ENCODE data around the gene AFAP1L1. TPM values are rescaled to one million over a fixed set of nuclear protein-coding genes. Genes with fewer than 3 reads are reported as not detected.

Gene AFAP1L1
- total RNA-seq, 1 donor from 2014 or later, result 8.4 TPM

- DNase-seq (ENCODE audit: low spot score), result no peak
Observed at GRCh38 chr5:149284501-149284900, 12.8 kb downstream of the AFAP1L1 start.

GRCh38 chr5:149285153-149285552, 13.5 kb downstream of the AFAP1L1 start:
- no peak for DNase-seq (ENCODE audit: low spot score)

- no peak for DNase-seq (ENCODE audit: low spot score)
Observed at GRCh38 chr5:149288436-149288835, 16.8 kb downstream of the AFAP1L1 start.

- no peak for DNase-seq (ENCODE audit: low spot score)
Observed at GRCh38 chr5:149289301-149289700, 17.6 kb downstream of the AFAP1L1 start.

GRCh38 chr5:149294872-149295829, 23.5 kb downstream of the AFAP1L1 start:
- DNase-seq (ENCODE audit: low spot score), result no peak

- DNase-seq (ENCODE audit: low spot score), result no peak
Observed at GRCh38 chr5:149297340-149298025, 25.8 kb downstream of the AFAP1L1 start.

- DNase-seq (ENCODE audit: low spot score), result no peak
Observed at GRCh38 chr5:149298163-149298562, 26.5 kb downstream of the AFAP1L1 start.

GRCh38 chr5:149298842-149299404, 27.3 kb downstream of the AFAP1L1 start:
- DNase-seq (ENCODE audit: low spot score), result no peak

GRCh38 chr5:149299451-149300054, 27.9 kb downstream of the AFAP1L1 start:
- DNase-seq (ENCODE audit: low spot score), result no peak

- no peak for DNase-seq (ENCODE audit: low spot score)
Observed at GRCh38 chr5:149300441-149300840, 28.8 kb downstream of the AFAP1L1 start.

- no peak for DNase-seq (ENCODE audit: low spot score)
Observed at GRCh38 chr5:149301049-149301743, 29.5 kb downstream of the AFAP1L1 start.

GRCh38 chr5:149301744-149302380, 30.2 kb downstream of the AFAP1L1 start:
- no peak for DNase-seq (ENCODE audit: low spot score)

- no peak for DNase-seq (ENCODE audit: low spot score)
Observed at GRCh38 chr5:149302641-149303040, 31.0 kb downstream of the AFAP1L1 start.

GRCh38 chr5:149303210-149303609, 31.6 kb downstream of the AFAP1L1 start:
- DNase-seq (ENCODE audit: low spot score), result no peak

- DNase-seq (ENCODE audit: low spot score), result no peak
Observed at GRCh38 chr5:149304195-149305078, 32.8 kb downstream of the AFAP1L1 start.

GRCh38 chr5:149309354-149309753, 37.7 kb downstream of the AFAP1L1 start:
- no peak for DNase-seq (ENCODE audit: low spot score)

- no peak for DNase-seq (ENCODE audit: low spot score)
Observed at GRCh38 chr5:149310488-149310887, 38.8 kb downstream of the AFAP1L1 start.

GRCh38 chr5:149310947-149311658, 39.4 kb downstream of the AFAP1L1 start:
- no peak for DNase-seq (ENCODE audit: low spot score)

- DNase-seq (ENCODE audit: low spot score), result no peak
Observed at GRCh38 chr5:149313151-149313841, 41.6 kb downstream of the AFAP1L1 start.

Measured in ureter (tissue), 1 donor.